Measurements from ENCODE around the gene CADPS.

CADPS gene

DNA sequence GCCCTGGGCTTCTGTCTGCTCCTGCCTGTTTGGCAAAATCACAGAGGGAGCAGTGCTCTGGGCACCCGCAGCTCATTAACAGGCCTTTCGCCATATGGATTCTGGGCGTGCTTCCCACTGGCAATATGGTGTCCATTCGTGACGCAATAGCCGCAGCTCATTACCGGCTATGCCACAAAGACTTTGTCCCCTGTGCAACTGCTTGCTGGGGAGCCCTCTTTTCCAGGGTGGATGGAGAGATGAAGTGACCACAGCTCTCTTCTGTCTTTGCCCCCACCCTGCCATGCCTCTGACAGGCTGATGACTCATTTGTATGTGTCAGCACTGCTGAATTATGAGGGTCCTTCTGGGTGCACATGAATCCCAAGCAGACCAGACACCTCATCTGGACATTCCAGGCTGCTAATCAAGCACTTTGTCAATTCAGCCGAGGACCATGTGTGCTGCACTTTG is 287.6 kb downstream of the CADPS start:
- H3K4me2 ChIP-seq (ENCODE audit: low read depth, low read length, poor library complexity, severe bottlenecking) = no peak overlapping the region
- H4K20me1 ChIP-seq (ENCODE audit: insufficient read depth, low read length, poor library complexity, severe bottlenecking) = no peaks in the 10 kb centered on the region
- H3K36me3 ChIP-seq (ENCODE audit: insufficient read depth, low read length) = no peaks in the 10 kb centered on the region
- TF ChIP-seq CTCF (conservative IDR thresholded peaks at IDR 0.05; ENCODE audit: low read length) = no peak
- TF ChIP-seq EZH2phosphoT487 (IDR thresholded peaks at IDR 0.05; ENCODE audit: borderline replicate concordance) = no peak
- H2AFZ ChIP-seq (ENCODE audit: low read length) = no peak overlapping the region
- no peaks in the 10 kb centered on the region for H3K27me3 ChIP-seq (ENCODE audit: insufficient read depth, low read length, poor library complexity, severe bottlenecking)
- no peaks in the 10 kb centered on the region for H3K9me2 ChIP-seq (replicated peaks; ENCODE audit: low read depth, low read length)
- H3K9me3 ChIP-seq (ENCODE audit: insufficient read depth, low read depth, low read length) = no peaks in the 10 kb centered on the region
- H3F3A ChIP-seq (ENCODE audit: low read depth) = no peaks in the 10 kb centered on the region
- H3K4me3 ChIP-seq (ENCODE audit: low read length, poor library complexity, severe bottlenecking) = no peak overlapping the region
- H3K4me1 ChIP-seq (ENCODE audit: insufficient read depth, low read length, poor library complexity, severe bottlenecking) = no peaks in the 10 kb centered on the region
- no peak overlapping the region for H3K9ac ChIP-seq (ENCODE audit: low read depth, low read length, poor library complexity, severe bottlenecking)
- no peaks in the 10 kb centered on the region for H3K79me2 ChIP-seq (ENCODE audit: insufficient read depth, low read length)

GRCh38 chr3:62587169-62587568 is 288.0 kb downstream of the CADPS start:
- no peak overlapping the region for H3K4me2 ChIP-seq (ENCODE audit: low read depth, low read length, poor library complexity, severe bottlenecking)
- no peaks in the 10 kb centered on the region for H3K27me3 ChIP-seq (ENCODE audit: insufficient read depth, low read length, poor library complexity, severe bottlenecking)
- no peak overlapping the region for H3K9ac ChIP-seq (ENCODE audit: low read depth, low read length, poor library complexity, severe bottlenecking)
- no peaks in the 10 kb centered on the region for H3K9me2 ChIP-seq (replicated peaks; ENCODE audit: low read depth, low read length)
- no peak for TF ChIP-seq EZH2phosphoT487 (IDR thresholded peaks at IDR 0.05; ENCODE audit: borderline replicate concordance)
- no peak for TF ChIP-seq CTCF (conservative IDR thresholded peaks at IDR 0.05; ENCODE audit: low read length)
- no peak overlapping the region for H3K4me3 ChIP-seq (ENCODE audit: low read length, poor library complexity, severe bottlenecking)
- no peaks in the 10 kb centered on the region for H3K9me3 ChIP-seq (ENCODE audit: insufficient read depth, low read depth, low read length)
- no peak overlapping the region for H2AFZ ChIP-seq (ENCODE audit: low read length)
- H3F3A ChIP-seq (ENCODE audit: low read depth) = no peaks in the 10 kb centered on the region
- H4K20me1 ChIP-seq (ENCODE audit: insufficient read depth, low read length, poor library complexity, severe bottlenecking) = no peaks in the 10 kb centered on the region
- H3K36me3 ChIP-seq (ENCODE audit: insufficient read depth, low read length) = no peaks in the 10 kb centered on the region
- no peaks in the 10 kb centered on the region for H3K79me2 ChIP-seq (ENCODE audit: insufficient read depth, low read length)
- no peaks in the 10 kb centered on the region for H3K4me1 ChIP-seq (ENCODE audit: insufficient read depth, low read length, poor library complexity, severe bottlenecking)

- no peaks in the 10 kb centered on the region for H3K9me3 ChIP-seq (ENCODE audit: insufficient read depth, low read depth, low read length)
- H3K4me1 ChIP-seq (ENCODE audit: insufficient read depth, low read length, poor library complexity, severe bottlenecking) = no peaks in the 10 kb centered on the region
- no peak overlapping the region for H2AFZ ChIP-seq (ENCODE audit: low read length)
- H3K4me3 ChIP-seq (ENCODE audit: low read length, poor library complexity, severe bottlenecking) = no peak overlapping the region
- no peaks in the 10 kb centered on the region for H3K9me2 ChIP-seq (replicated peaks; ENCODE audit: low read depth, low read length)
- no peak overlapping the region for H3K9ac ChIP-seq (ENCODE audit: low read depth, low read length, poor library complexity, severe bottlenecking)
- H3K36me3 ChIP-seq (ENCODE audit: insufficient read depth, low read length) = no peaks in the 10 kb centered on the region
- H4K20me1 ChIP-seq (ENCODE audit: insufficient read depth, low read length, poor library complexity, severe bottlenecking) = no peaks in the 10 kb centered on the region
- H3K79me2 ChIP-seq (ENCODE audit: insufficient read depth, low read length) = no peaks in the 10 kb centered on the region
- no peak overlapping the region for H3K4me2 ChIP-seq (ENCODE audit: low read depth, low read length, poor library complexity, severe bottlenecking)
- H3F3A ChIP-seq (ENCODE audit: low read depth) = no peaks in the 10 kb centered on the region
- no peak for TF ChIP-seq CTCF (conservative IDR thresholded peaks at IDR 0.05; ENCODE audit: low read length)
- no peak for TF ChIP-seq EZH2phosphoT487 (IDR thresholded peaks at IDR 0.05; ENCODE audit: borderline replicate concordance)
- no peaks in the 10 kb centered on the region for H3K27me3 ChIP-seq (ENCODE audit: insufficient read depth, low read length, poor library complexity, severe bottlenecking)
Observed at GRCh38 chr3:62586356-62586755, 288.9 kb downstream of the CADPS start.

Data from Loucy (cell line).